ENCODE measurements around the gene HIPK2. TPM values are rescaled to one million over a fixed set of nuclear protein-coding genes. Genes with fewer than 3 reads are reported as not detected.

HIPK2 gene
- total and polyA plus RNA-seq, 2 of the 4 experiments (the other 2 are of a cell fraction) = 22.0 to 27.1 TPM

DNA sequence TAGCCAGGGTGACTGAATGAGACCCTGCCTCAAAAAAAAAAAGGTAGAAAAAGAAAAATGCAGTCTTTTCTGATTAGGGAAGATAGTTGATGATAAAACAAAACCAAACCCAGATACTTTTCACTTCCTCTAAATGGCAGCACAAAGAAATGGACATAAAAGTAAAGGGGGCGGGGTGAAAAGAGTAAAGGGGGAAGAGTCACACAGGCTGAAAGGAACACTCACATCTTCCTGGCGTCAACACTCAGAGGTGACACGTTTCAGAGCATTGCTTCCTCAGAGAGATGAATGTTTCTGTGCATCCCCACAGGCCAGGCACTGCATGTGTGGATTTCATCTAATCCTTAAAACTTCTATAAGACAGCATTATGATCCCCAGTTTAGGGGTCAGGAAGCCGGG, 81.2 kb downstream of the HIPK2 start:
- in situ Hi-C loops (cut with MboI; ENCODE audit: low sequenced_read_pairs) (no loop called here), dilution Hi-C loops (cut with HindIII; ENCODE audit: low sequenced_read_pairs, unreplicated experiment) (no loop called here), intact Hi-C loops (cut with micrococcal nuclease) (no loop called here)
- Histone ChIP-seq H3K36me3 (ENCODE audit: control insufficient read depth, insufficient read depth, low read length) (peaks cover 59% of the 10 kb centered on the region), H3K27me3 (ENCODE audit: control insufficient read depth, insufficient read depth, low read length) (no peaks in the 10 kb centered on the region), H3K27ac (ENCODE audit: insufficient read depth, low read length) (no peak overlapping the region), H2BK20ac (ENCODE audit: low read depth, low read length) (no peak overlapping the region), H3K4me2 (ENCODE audit: low read depth, low read length) (no peak overlapping the region), H3K14ac (replicated peaks; ENCODE audit: low read depth, low read length) (no peak overlapping the region), H3K9ac (ENCODE audit: low read depth, low read length) (no peak overlapping the region), H4K20me1 (ENCODE audit: insufficient read depth, low read length) (peaks cover 93% of the 10 kb centered on the region), H3K4me3 (ENCODE audit: insufficient read depth, low read depth, low read length) (no peak overlapping the region), H3K23ac (ENCODE audit: low read depth, low read length) (peak overlapping the region; percentile 18), H4K8ac (ENCODE audit: low read depth in 2 of 2, low read length in 2 of 2) (no peak overlapping the region; a peak in 1 of 4 replicates), H3K18ac (ENCODE audit: low read depth, low read length) (no peak overlapping the region), H4K5ac (ENCODE audit: low read depth, low read length) (no peak overlapping the region), H2AK5ac (ENCODE audit: low read depth, low read length) (no peak overlapping the region), H3K9me1 (ENCODE audit: insufficient read depth, low read length) (peaks cover 44% of the 10 kb centered on the region), H2BK120ac (ENCODE audit: low read depth, low read length) (no peak overlapping the region), H2AFZ (replicated peaks; ENCODE audit: low read length, poor library complexity) (no peak overlapping the region), H2BK5ac (ENCODE audit: low read depth, low read length, poor library complexity, severe bottlenecking) (no peak overlapping the region), H2AK9ac (replicated peaks; ENCODE audit: low read depth, low read length, poor library complexity) (no peak overlapping the region), H2BK15ac (ENCODE audit: low read depth, low read length) (no peak overlapping the region), H3K79me1 (ENCODE audit: low read depth in 1 of 2, low read length in 2 of 2) (peaks cover 67 to 95% of the 10 kb centered on the region in 2 experiments), H3K4ac (ENCODE audit: low read depth, low read length) (no peak overlapping the region), H3K4me1 (ENCODE audit: control insufficient read depth, insufficient read depth, low read length) (peaks cover 28% of the 10 kb centered on the region), H3K56ac (ENCODE audit: extremely low read depth, insufficient read depth, low read length) (no peak overlapping the region), H3K9me3 (ENCODE audit: control insufficient read depth, insufficient read depth, low read length) (no peaks in the 10 kb centered on the region), H4K91ac (ENCODE audit: insufficient read depth, low read depth, low read length) (no peak overlapping the region)
- ChIA-PET CTCF (no interaction called here), POLR2A (ENCODE audit: unreplicated experiment) (no interaction called here)
- no peak for DNase-seq
- TF ChIP-seq, protein P1, sequence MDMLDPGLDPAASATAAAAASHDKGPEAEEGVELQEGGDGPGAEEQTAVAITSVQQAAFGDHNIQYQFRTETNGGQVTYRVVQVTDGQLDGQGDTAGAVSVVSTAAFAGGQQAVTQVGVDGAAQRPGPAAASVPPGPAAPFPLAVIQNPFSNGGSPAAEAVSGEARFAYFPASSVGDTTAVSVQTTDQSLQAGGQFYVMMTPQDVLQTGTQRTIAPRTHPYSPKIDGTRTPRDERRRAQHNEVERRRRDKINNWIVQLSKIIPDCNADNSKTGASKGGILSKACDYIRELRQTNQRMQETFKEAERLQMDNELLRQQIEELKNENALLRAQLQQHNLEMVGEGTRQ (IDR thresholded peaks at IDR 0.05; ENCODE audit: low read depth, low read length) = no peak
- TF ChIP-seq MAFK (IDR thresholded peaks at IDR 0.05; ENCODE audit: low read depth, low read length) = no peak
- no peak for TF ChIP-seq NFE2L2 (IDR thresholded peaks at IDR 0.05; ENCODE audit: low read depth, low read length)
- TF ChIP-seq MAZ (IDR thresholded peaks at IDR 0.05; ENCODE audit: borderline replicate concordance, low read depth, low read length) = no peak
- TF ChIP-seq RCOR1 (IDR thresholded peaks at IDR 0.05; ENCODE audit: insufficient replicate concordance, low read length) = no peak
- TF ChIP-seq, protein P2, sequence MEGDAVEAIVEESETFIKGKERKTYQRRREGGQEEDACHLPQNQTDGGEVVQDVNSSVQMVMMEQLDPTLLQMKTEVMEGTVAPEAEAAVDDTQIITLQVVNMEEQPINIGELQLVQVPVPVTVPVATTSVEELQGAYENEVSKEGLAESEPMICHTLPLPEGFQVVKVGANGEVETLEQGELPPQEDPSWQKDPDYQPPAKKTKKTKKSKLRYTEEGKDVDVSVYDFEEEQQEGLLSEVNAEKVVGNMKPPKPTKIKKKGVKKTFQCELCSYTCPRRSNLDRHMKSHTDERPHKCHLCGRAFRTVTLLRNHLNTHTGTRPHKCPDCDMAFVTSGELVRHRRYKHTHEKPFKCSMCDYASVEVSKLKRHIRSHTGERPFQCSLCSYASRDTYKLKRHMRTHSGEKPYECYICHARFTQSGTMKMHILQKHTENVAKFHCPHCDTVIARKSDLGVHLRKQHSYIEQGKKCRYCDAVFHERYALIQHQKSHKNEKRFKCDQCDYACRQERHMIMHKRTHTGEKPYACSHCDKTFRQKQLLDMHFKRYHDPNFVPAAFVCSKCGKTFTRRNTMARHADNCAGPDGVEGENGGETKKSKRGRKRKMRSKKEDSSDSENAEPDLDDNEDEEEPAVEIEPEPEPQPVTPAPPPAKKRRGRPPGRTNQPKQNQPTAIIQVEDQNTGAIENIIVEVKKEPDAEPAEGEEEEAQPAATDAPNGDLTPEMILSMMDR (conservative IDR thresholded peaks at IDR 0.05; ENCODE audit: low read depth, low read length) = no peak
- no peak for TF ChIP-seq BHLHE40 (IDR thresholded peaks at IDR 0.05; ENCODE audit: low read depth, low read length)
- no peak for TF ChIP-seq RFX5 (IDR thresholded peaks at IDR 0.05; ENCODE audit: low read depth, low read length)
- WGBS, 2 experiments (ENCODE audit: extremely low coverage in 2 of 2, insufficient read length in 1 of 2) = no CpG with 5 or more reads among the region's 4 CpGs
- no peak for ATAC-seq (ENCODE audit: low read depth)
- no TSS peak for BruUV-seq (replicated peaks)

Data from IMR-90 (cell line).